NCI-H69 (cell line): ENCODE results near the gene EIF4G3.
"Not testable (repeated sequence)": the region's sequence is repeated elsewhere in the genome, so short reads cannot be mapped to it uniquely, and the experiment has no call there.

Experiments
- DNase-seq: peaks from one replicate; lab custom pipeline; 2025; lab: John Stamatoyannopoulos, UW

EIF4G3 gene

GRCh38 chr1:21149855-21150432, 26.8 kb downstream of the EIF4G3 start:
- DNase-seq: no peak

- peak; percentile 6 for DNase-seq
Measured at GRCh38 chr1:21149430-21149854, 27.3 kb downstream of the EIF4G3 start.

DNA sequence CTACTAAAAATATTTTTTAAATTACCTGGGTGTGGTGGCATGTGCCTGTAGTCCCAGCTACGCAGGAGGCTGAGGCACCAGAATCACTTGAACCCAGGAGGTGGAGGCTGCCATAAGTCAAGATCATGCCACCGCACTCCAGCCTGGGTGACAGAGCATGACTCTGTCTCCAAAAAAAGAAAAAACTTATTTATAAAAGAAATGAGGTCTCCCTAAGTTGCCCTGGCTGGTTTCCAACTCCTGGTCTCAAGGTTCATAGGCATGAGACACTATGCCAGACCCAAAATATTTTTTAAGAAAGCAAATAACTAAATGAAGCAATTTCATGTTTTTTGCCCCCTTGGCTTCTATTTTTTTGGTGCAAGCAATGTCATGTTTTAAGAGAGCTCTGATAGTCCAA, 32.9 kb downstream of the EIF4G3 start:
- DNase-seq: no peak

- DNase-seq: no peak
Measured at GRCh38 chr1:21143138-21143537, 33.6 kb downstream of the EIF4G3 start.

GRCh38 chr1:21141030-21141429, 35.7 kb downstream of the EIF4G3 start:
- DNase-seq: no peak

GRCh38 chr1:21139601-21140000, 37.1 kb downstream of the EIF4G3 start:
- peak; percentile 55 for DNase-seq

GRCh38 chr1:21136344-21136743, 40.4 kb downstream of the EIF4G3 start:
- not testable (repeated sequence) for DNase-seq

GRCh38 chr1:21131200-21131599, 45.5 kb downstream of the EIF4G3 start:
- DNase-seq: no peak

- no peak for DNase-seq
Measured at GRCh38 chr1:21129407-21129806, 47.3 kb downstream of the EIF4G3 start.

GRCh38 chr1:21126324-21126723, 50.4 kb downstream of the EIF4G3 start:
- peak; percentile 25 for DNase-seq

GRCh38 chr1:21124846-21125245, 51.9 kb downstream of the EIF4G3 start:
- DNase-seq: no peak

DNA sequence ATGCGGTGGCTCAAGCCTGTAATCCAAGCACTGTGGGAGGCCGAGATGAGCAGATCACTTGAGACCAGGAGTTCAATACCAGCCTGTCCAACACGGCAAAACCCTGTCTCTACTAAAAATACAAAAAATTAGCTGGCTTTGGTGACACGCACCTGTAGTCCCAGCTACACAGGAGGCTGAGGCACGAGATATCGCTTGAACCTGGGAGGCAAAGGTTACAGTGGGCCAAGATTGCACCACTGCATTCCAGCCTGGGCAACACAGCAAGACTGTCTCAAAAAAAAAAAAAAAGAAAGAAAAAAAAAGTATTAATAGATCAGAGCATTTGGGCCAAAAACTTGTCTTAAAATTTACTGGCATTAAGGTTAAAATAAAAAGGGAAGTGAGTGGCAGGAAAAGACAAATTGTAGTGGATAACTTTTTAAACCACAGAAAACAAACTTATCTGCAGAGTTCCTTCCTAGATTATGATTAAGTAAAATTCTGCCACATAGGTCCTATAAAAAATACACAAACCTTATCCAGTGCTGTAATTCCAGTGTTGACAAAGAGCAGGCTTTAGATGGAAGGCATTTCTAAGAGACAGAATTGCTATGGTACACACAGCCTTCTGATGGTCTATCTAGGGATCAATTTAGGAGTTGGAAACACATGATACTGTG, 53.3 kb downstream of the EIF4G3 start:
- DNase-seq: no peak

GRCh38 chr1:21121764-21122471, 54.8 kb downstream of the EIF4G3 start:
- no peak for DNase-seq

DNA sequence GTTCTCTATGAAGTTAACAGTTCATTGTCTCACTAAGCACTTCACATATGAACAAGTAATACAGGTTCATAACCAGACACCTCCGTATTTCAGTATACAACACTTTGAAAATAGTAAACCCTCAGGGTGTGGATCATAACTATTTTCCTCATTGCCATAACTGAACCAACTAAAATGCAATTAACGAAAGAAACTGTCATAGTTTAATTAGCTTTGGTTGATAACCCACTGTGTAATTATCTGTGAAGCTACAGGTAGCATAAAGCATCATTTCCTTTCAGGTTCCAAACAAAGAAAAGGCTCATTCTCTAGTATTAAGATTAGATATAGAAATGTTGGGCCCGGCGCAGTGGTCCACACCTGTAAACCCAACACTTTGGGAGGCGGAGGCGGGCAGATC, 58.5 kb downstream of the EIF4G3 start:
- peak; percentile 20 for DNase-seq

DNA sequence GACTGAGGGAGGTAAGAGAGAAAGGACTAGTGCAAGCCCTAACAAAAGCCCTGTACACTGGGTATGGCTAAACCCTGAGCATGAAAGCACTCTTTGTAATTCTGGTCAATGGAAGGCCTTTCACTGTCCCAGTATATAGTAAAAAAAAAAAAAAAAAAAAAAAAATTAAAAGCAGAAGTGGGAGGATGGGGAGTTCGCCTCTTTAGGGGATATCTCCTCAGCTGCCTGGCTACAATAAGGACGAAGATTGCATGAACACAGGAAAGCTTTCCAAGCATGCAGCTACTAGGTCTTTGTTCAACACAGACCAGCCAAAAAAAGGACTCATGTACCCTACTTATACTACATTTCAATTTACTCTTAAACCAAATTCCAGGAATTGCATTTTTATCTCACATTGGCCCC, 59.1 kb downstream of the EIF4G3 start:
- DNase-seq: no peak

DNA sequence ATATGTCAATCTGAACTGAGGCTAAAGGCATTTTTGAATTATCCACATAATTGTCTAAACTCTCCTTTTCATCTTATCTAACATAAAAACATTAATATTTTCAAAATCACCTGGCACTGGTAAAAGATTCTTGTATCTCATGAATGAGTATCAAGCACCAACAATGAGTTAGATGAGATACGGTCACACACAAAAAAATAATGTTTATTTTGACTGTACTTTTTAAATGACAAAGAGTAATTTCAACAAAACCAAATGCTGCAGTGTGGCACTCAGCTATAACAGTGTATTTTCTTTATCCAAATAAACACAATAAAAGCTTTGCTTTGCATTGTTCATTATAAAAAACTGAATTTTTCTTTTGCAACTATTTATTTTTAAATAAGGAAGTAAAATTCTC, 59.5 kb downstream of the EIF4G3 start:
- no peak for DNase-seq

DNA sequence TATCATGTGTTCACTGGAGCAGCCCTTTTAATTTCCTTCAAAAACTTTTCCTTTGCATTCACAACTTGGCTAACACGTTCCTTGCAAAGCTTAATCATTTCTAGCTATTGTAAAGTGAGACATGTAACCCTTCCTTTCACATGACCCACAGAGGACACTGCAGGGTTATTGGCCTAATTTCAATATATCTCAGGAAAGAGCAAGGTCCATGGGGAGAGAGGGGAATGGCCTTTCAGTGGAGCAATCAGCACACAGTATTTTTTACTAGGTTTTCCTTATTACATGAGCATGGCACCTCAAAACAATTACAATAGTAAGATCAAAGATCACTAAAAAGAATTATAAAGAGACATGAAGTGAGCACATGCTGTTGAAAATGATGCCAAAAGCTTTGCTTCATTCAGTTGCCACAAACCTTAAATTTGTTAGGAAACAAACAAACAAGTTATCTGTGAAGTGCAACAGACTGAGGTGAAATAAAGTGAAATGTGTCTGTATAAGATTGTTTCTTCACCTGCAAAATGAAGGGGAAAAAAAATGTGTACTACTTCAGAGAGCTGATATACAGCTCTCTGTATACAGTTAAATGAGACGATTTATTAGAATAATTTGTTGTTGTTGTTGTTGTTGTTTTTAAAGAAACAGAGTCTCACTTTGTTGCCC, 61.5 kb downstream of the EIF4G3 start:
- no peak for DNase-seq

- no peak for DNase-seq
Measured at GRCh38 chr1:21114431-21114830, 62.3 kb downstream of the EIF4G3 start.

DNA sequence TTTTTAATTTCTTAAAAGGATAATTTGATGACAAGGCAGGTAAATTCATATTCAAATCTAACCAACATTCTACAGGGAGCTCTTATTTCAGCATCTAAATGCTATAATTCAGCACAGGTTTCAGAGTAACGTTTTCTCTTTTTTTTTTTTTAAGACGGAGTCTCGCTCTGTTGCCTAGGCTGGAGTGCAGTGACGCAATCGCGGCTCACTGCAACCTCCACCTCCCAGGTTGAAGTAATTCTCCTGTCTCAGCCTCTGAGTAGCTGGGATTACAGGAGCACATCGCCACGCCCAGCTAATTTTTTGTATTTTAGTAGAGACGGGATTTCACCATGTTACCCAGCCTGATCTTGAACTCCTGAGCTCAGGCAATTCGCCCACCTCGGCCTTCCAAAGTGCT, 66.5 kb downstream of the EIF4G3 start:
- no peak for DNase-seq

- DNase-seq: no peak
Measured at GRCh38 chr1:21106709-21107108, 70.0 kb downstream of the EIF4G3 start.

GRCh38 chr1:21106238-21106637, 70.5 kb downstream of the EIF4G3 start:
- DNase-seq: no peak

- no peak for DNase-seq
Measured at GRCh38 chr1:21105807-21106206, 70.9 kb downstream of the EIF4G3 start.

DNA sequence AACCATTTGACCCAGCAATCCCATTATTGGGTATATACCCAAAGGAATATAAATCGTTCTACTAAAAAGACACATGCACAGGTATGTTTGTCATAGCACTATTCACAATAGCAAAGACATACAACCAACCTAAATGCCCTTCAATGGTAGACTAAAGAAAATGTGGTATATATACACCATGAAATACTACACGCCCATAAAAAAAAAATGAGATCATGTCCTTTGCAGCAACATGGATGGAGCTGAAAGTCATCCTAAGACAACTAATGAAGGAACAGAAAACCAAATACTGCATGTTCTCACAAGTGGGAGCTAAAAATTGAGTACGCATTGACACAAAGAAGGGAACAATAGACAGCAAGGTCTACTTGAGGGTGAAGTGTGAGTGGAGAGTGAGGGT, 72.0 kb downstream of the EIF4G3 start:
- no peak for DNase-seq
